Ishikawa (cell line): ENCODE results near the gene STEAP2.

Experiments used
- CEBPB ChIP-seq: IDR thresholded peaks from 2 replicates; pipeline ENCODE4 v1.6.1; 2012
- EGR1 ChIP-seq: IDR thresholded peaks from 2 replicates; pipeline ENCODE4 v1.6.1; 2012
- EP300 ChIP-seq: IDR thresholded peaks from 2 replicates; pipeline ENCODE4 v1.6.1; 2012; ENCODE audit warnings: borderline replicate concordance
- NFIC ChIP-seq: IDR thresholded peaks from 2 replicates; pipeline ENCODE4 v1.6.1; 2012
- RAD21 ChIP-seq: IDR thresholded peaks from 2 replicates; pipeline ENCODE4 v1.6.1; 2012; ENCODE audit warnings: low read depth
- TAF1 ChIP-seq: IDR thresholded peaks from 2 replicates; pipeline ENCODE4 v1.6.1; 2012; ENCODE audit warnings: low read depth, mild to moderate bottlenecking
- YY1 ChIP-seq: IDR thresholded peaks from 2 replicates; pipeline ENCODE4 v1.6.1; 2012; ENCODE audit warnings: low read depth
- TF ChIP-seq, protein P1 (sequence below): IDR thresholded peaks from 2 replicates; pipeline ENCODE4 v1.6.1; 2012
- TF ChIP-seq, protein P2 (sequence below): IDR thresholded peaks from 2 replicates; pipeline ENCODE4 v1.6.1; 2012

DNA sequence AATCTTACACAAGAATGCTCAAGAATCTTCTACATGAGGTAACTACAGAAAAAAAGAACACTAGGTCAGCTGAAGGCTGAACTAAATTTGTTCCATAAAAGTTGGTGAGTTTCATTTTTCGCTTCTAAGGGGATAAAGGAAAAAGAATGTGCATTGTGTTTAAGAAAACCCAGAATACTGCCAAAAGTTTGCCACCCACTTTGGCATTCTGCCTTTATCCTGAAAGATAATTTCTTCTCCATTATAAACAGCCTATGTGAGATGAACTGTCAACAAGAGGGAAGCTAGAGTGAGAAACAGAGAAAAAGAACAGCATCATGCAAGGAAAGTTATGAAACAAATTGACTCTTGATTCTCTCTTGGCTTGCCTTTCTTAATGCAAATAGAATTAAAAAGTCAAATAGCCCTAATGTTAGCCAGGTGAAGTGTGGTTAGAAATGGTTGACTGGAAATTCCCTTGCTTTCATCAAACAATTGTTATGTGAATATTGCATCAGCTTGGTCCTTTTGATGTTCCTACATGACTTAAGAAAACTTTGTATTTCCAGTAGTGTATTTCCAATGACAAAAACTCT, 31.4 kb upstream of the STEAP2 start:
- TF ChIP-seq TAF1: no peak
- TF ChIP-seq EP300: no peak
- no peak for TF ChIP-seq RAD21
- peak; percentile 70 for TF ChIP-seq NFIC
- TF ChIP-seq, protein P1, sequence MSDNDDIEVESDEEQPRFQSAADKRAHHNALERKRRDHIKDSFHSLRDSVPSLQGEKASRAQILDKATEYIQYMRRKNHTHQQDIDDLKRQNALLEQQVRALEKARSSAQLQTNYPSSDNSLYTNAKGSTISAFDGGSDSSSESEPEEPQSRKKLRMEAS: no peak
- TF ChIP-seq, protein P2, sequence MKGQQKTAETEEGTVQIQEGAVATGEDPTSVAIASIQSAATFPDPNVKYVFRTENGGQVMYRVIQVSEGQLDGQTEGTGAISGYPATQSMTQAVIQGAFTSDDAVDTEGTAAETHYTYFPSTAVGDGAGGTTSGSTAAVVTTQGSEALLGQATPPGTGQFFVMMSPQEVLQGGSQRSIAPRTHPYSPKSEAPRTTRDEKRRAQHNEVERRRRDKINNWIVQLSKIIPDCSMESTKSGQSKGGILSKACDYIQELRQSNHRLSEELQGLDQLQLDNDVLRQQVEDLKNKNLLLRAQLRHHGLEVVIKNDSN: no peak
- TF ChIP-seq CEBPB: no peak
- TF ChIP-seq YY1: no peak
- no peak for TF ChIP-seq EGR1
